Middle frontal gyrus (tissue), 1 donor: ENCODE measurements around the gene ZNF548.

Experiments
- DNase-seq: peaks from one replicate; pipeline ENCODE4 v3.0.0-alpha.2; 2015; ENCODE audit warnings: low spot score; ENCODE audit errors: extremely low spot score

The ZNF548 gene

DNA sequence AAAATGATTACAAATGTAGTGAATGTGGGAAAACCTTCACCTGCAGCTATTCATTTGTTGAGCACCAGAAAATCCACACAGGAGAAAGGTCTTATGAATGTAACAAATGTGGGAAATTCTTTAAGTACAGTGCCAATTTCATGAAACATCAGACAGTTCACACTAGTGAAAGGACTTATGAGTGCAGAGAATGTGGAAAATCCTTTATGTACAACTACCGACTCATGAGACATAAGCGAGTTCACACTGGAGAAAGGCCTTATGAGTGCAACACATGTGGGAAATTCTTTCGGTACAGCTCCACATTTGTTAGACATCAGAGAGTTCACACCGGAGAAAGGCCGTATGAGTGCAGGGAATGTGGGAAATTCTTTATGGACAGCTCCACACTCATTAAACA is 9.2 kb downstream of the ZNF548 start:
- DNase-seq = no peak

DNA sequence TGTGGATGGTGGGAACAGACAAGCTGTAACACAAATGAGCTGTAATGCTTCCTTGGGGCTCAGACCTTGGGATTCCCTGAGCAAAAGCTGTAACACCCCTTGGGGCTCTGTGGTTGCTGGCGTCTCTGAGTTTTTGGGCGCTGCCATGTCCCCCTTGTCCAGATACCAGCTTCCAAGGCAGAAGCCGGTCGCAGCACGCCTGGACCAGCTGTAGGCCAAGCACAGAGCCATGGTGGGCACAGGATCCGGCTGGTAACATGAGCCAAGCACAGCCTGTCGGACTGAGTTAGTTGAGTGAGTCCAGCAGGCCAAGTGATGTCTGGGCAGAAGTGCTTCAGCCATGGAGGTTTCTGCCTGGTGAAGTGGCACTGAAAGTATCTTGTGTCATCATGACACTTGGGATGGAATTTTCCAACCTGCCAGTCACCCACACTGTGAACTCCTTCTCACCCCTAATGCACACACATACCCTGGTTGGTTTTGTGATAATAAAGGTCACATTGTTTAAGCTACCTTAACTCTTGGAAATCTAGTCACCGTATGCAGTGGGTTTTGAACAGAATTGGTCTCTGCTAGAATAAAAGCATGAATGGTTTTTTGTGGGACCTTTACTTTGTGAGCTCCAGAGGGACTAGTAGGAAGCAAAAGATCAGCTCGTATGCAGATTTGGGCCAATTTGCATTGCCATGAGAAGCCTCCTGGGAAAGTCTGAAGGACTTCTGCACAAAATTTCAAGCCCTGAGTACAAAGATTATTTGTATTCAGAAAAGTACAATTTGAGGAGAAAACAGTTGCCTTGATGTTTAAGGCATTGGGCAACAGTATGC is 14.3 kb downstream of the ZNF548 start:
- no peak for DNase-seq

DNA sequence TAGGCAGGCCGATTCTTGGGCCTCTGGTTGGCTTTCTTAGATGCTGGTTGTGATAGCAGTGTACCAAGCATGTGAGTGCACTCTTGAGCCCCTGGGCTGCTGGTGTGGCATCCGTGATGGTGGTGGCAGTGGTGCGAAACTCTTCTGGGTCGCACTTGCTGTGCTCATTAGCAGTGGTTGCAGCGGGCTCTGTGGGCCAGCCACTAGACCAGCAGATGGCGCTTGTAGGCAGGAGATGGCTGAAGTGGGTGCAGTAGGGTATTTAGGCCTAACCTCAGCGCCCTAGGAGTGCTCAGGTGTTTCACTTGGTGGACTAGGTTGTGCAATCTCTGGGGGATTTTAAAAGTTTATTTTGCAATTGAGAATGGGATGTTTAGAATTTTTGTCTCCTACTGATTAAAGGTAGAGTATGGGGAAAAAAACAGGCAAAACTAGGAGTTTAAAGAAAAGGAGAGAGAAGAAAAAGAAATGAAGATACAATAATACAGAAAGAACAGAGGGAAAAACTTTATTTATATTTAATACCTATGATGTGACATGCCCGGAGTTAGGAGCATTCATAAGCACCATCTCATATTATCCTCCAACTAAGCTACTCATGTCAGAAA is 17.0 kb downstream of the ZNF548 start:
- DNase-seq = no peak

DNA sequence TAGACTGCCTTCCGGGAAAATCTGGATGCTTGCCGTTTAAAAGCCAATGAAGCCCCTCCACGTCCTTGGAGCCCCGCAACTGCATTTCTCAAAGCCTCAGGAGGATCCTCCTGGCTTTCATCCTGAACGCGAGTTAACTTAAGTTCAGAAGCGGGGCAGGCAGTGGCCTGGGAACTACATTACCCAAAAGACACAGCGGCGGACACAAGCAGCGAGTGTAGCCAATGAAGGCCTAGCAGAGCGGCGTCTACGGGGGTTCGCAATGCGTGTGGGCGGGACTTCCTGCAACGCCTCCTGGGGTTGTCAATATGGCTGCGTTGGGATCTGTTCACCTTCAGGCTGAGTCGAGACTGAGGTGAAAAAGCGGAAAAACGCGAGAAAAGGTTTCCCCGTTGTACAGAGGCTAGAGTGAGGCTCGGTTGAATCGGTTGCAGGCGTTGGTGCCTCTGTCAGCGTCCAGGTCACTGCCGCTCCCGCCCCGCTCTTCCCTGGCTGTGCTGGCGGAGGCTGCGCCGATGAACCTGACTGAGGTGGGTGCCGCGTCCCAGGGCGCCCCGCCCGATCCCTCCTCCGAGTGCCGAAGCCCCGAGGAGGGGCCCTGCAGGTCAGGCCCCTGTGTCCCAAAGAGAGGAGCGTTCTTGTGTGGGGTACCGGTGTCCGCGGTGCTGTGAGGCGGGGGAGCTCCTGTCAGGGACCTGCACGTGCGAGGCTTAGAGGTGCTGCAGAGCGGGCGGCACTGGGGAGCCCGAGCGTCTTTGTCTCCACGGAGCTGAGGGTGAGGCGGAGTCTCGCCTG is 21.4 kb downstream of the ZNF548 start, which contains the start of gene ZNF17:
Gene ZNF17, plus strand, starts transcription at position 285 of the 795 bp plus-strand sequence. CDS start 2,455 bp downstream, outside the sequence.
- DNase-seq = peak; percentile 93

DNA sequence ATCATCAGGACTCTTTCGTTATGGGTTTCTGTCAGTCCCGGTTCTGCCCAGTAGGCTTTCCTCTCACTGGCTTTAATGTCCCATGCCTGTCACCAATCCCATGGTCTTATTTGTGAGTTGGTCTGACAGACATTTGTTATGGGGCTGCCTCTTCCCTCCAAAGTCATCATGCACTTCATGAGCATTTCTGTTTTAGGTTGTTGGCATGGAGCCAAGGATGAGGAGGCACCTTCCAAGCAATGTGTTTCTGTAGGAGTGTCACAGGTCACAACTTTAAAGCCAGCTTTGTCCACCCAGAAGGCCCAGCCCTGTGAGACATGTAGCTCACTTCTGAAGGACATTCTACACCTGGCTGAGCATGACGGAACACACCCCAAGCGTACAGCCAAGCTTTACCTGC is 29.8 kb downstream of the ZNF548 start:
- no peak for DNase-seq

DNA sequence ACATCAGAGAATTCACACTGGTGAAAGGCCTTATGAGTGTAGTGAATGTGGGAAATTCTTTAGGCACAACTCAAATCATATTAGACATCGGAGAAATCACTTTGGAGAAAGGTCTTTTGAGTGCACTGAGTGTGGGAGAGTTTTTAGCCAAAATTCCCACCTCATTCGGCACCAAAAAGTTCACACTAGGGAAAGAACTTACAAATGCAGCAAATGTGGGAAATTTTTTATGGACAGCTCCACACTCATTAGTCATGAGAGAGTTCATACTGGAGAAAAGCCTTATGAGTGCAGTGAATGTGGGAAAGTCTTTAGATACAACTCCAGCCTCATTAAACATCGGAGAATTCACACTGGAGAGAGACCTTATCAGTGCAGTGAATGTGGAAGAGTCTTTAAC is 31.4 kb downstream of the ZNF548 start:
- DNase-seq = no peak

DNA sequence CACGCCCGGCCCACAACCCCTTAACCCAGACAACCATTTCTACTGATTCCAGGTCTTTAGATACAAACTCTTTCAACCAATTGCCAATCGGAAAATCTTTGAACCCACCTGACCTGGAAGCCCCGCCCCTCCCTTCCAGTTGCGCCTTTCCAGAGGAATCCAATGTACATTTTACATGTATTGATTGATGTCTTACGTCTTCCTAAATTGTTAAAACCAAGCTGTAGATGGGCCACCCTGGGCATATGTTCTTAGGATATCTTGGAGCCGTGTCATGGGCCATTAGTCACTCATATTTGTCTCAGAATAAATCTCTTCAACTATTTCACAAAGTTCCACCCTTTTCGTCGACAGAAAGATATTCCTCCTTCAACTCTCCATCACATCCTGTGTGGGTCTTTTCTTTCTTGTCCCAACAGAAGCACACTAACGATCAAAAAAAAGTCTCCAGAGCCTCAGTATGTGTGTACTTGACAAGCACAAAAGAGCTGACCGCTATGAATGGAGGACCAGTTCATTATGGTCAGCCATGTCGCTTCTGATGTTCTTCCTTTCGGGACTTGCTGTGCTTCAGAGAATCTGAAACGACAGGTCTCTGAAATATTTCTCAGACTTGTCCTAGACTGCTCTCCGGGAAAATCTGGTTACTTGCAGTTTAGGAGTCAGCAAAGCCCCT is 44.9 kb downstream of the ZNF548 start:
- no peak for DNase-seq

DNA sequence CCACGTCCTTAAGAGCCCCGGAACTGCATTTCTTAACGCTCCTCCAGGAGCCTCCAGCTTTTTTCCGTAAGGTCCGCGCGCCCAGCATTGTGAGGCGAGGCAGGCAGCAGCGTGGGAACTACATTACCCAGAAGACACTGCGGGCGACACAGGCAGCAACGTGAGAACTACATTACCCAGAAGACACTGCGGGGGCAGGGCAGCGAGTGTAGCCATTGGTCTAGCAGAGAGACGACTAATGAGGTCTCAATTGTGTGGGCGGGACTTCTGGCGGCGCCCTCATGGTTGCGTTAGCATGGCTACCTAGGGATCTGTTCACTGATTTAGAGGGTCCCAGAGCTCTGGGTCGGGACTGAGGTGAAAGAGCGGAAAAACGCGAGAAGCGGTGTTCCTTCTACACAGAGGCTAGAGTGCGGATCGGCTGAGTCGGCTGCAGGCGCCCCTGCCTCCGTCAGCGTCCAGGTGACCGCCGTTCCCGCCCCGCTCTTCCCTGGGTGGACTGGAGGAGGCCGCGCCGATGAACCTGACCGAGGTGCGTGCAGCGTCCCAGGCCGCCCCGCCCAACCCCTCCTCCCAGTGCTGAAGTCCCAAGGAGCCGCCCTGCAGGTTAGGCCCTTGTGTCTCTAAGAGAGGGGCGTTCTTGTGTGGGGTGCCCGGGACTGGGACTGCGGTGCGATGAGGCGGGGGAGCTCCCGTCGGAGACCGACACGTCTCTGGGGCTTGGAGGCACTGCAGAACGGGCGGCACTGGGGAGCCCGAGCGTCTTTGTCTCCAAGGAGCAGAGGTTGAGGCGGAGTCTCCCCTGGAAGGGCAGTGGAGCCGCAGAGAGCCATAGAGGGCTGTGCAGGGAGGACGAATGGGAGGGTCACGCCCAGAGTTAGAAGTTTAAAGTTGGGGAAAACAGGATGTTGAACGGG is 45.7 kb downstream of the ZNF548 start, which contains the start of gene ZNF749:
Gene ZNF749, plus strand, starts transcription at position 264 of the 917 bp plus-strand sequence. Its CDS starts 254 bp downstream, at position 518.
- DNase-seq = peak; percentile 97

DNA sequence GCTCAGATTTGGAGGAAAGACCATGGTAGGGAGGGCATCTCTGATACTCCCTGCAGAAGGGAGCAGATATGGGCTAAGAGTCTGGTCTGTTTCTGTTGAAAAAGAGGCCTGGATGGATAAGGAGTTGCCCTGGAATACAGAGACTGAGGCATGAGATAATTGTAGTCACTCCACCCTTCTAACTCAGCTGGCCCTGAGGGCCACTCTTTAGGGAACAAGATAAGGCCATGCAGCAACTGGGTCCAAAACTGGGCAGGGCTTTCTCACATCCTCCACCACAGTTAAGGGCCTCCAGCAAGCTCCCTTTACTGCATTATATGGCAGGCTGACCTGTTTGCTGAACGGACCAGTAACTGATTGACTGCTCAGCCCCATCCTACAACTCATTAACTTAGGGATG is 46.8 kb downstream of the ZNF548 start:
- no peak for DNase-seq

DNA sequence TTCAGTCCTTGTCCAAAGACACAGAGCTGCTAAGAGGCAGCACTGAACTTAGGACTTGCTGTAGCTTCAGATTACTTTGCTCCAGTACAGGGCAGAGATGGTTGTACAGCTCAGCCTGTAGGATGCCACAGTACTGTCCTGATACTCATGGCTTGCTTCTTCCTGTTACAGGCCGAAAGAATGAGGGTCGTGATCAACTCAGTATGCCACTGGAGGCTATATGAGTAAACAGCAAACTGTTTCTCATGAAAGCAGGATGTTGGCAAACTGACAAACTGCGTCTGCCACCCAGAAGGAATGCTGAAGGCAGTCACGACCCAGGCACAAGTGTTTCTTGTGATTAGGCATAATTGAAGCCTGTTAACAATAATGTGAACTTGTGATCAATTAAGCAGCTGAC is 48.3 kb downstream of the ZNF548 start:
- DNase-seq = no peak

DNA sequence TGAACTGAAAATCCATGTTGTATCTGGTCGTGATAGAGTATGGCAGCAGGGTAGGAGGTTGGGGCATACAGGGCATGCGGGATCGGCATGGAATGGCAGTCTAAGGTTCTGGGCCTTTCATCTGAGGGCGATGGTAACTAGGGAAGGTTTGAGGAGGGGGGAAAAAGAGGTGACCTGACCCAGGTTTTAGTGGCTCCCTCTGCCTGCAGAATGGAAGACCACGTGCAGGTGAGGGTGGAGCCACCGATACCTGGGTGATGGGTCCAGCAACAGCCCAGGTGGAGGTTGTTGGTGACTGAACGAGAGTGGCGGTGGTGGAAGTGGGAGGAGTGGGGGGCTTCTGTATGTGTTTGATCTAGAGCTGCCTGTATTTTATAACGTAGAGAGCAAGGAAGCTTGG is 49.3 kb downstream of the ZNF548 start:
- no peak for DNase-seq

DNA sequence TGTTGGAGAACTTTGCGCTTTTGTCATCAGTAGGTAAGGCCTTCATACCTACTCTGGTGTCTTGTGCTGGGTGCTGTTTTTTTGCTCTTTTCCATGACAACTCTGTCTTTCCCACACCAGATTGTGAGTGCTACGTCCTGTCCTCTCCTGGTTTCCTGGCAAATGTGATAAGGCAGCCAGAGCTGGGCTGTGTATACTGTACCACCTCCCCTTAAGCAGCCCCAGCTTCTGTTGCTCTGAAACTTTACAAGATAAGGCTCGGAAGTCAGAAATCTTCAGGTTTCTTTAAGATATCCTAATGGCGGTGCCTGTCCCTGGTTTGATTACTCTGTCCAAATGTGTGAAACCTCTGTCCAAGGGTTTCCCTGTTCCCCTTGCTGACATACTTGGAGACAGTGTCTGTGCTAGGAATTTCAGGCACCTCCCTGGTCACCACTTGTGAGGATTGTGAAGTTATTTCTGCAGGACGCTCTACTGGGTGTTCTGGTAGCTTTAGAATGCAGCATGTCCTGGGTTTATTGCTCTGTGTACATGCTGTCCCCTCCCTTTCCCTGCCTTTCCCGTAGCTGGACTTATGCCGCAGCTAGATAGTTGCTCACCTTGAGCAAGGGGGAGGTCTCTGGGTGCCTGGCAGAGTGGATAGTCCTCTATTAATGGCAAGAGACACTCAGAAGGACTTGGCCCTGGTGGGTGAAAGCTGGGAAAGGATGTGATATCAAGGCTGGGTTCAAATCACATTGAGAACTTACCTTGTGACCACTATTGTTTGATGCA is 52.5 kb downstream of the ZNF548 start:
- DNase-seq = no peak

DNA sequence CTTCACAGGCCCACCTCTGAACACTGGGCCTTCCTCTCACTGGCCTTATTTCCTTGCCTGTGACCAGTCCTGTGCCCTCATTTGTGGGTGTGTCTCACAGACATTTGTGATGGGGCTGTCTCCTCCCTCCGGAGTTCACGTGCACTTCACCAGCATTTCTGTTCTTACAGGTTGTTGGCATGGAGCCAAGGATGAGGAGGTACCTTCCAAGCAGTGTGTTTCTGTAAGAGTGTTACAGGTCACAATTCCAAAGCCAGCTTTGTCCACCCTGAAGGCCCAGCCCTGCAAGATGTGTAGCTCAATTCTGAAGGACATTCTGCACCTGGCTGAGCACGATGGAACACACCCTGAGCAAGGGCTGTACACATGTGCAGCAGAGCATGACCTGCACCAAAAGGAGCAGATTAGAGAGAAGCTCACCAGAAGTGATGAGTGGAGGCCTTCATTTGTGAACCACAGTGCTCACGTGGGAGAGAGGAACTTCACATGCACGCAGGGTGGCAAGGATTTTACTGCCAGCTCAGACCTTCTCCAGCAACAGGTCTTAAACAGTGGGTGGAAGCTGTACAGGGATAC is 53.6 kb downstream of the ZNF548 start:
- DNase-seq = no peak

DNA sequence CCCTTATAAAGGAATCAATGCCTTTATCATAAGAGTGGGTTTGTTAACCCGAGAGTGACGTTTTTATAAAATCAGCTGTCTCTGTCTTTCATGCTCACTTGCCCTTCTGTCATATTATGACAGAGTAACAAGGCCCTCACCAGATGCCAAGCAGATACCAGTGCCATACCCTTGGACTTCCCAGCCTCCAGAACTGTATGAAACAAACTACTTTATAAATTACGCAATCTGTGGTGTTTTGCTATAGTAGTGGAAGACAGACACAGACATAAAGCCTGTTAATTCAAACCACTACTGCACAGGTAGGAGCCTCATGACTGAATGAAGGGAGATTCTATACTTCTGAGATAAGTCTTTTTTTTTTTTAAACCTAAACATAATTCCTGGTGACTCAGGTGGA is 62.7 kb downstream of the ZNF548 start:
- no peak for DNase-seq
